H7 (cell line): ENCODE measurements around the gene ACTL7B. TPM values are rescaled to one million over a fixed set of nuclear protein-coding genes. Genes with fewer than 3 reads are reported as not detected.

Source experiments
- DNase-seq: peaks from one replicate; pipeline ENCODE4 v3.0.0; 2012
- H3K27me3 ChIP-seq: 2 replicates; pipeline ENCODE4 v1.6.0; 2011; ENCODE audit warnings: mild to moderate bottlenecking, low read length; ENCODE audit not compliant: control insufficient read depth, insufficient read depth
- H3K36me3 ChIP-seq: replicated peaks from 2 replicates; pipeline ENCODE4 v1.5.1; 2011; ENCODE audit warnings: low read length; ENCODE audit not compliant: control insufficient read depth, insufficient read depth
- H3K4me3 ChIP-seq: 2 replicates; pipeline ENCODE4 v1.5.1; 2011; ENCODE audit warnings: low read depth, mild to moderate bottlenecking, control low read depth, low read length, moderate library complexity; ENCODE audit not compliant: insufficient read depth
- total RNA-seq: library from RNA; depleted of rRNA; stranded (reverse); fragments of >200 nt; shearing (Covaris generic); gene quantifications from 2 replicates; pipeline ENCODE4 v1.2.3, GENCODE V29; 2014; rRNA removed

The ACTL7B gene
- total RNA-seq, 1 experiment from 2014 or later: not detected

DNA sequence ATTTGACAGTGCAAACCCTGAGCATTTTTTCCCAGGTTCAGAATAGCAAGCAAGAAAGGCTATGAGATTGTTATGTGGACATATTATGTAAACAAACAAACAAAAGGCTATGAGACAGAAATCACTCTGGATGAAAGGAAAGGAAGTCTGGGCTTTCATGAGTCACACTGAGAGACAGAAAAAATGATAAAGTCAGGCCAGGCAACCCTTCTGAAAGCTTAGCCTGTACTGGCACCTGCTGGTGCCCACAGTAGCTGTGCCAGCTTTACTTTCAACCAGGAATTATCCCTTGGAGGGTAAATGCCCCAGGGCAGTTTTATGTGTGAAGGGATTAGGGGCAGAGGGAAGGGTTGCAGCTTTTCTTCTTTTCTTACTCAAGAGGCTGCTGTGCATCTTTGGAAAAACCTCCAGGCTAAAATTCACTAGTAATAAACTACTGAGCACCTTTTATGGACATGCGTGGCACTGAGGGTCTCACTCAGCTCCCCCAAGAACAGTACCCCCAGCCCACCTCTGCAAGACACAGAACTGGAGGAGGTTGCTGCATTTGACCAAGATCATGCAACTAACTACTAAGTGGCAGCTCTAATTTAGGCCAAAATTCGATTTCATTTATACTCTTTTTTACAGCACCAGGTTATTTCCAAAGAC is 41.7 kb downstream of the ACTL7B start:
- Histone ChIP-seq H3K27me3 (no peaks in the 10 kb centered on the region), H3K36me3 (no peaks in the 10 kb centered on the region), H3K4me3 (no peak overlapping the region)
- DNase-seq: peak; percentile 9

DNA sequence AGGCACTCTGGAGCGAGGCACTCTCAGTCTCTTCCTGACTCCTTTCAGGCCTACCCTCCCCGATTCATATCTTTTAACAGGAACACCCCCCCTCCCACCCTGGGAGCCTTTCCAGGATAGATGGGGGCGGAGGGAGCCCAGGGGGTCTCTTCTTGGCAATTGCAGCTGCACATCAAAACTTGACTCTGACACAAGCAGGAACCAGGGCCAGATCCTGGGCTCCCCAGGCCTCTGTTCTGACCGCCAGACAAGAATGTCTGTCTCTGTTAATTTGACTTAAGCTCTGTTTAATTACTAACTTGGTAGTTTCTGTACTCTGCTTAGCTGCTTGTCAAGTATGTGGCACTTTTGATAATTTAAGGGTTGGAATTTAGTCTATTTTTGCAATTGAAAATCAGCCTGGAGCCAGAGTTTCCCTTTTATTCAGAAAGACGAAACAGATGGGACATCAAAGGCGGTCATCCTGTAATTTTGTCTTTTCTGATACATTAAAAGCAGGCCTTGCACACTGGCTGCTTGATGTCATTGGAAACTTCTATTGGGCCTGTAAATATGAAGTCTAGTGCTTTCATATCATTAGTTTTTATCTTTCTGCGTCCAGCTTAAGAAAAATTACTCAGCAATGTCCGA is 43.3 kb downstream of the ACTL7B start:
- Histone ChIP-seq H3K4me3 (no peak overlapping the region), H3K36me3 (no peaks in the 10 kb centered on the region), H3K27me3 (no peaks in the 10 kb centered on the region)
- no peak for DNase-seq

DNA sequence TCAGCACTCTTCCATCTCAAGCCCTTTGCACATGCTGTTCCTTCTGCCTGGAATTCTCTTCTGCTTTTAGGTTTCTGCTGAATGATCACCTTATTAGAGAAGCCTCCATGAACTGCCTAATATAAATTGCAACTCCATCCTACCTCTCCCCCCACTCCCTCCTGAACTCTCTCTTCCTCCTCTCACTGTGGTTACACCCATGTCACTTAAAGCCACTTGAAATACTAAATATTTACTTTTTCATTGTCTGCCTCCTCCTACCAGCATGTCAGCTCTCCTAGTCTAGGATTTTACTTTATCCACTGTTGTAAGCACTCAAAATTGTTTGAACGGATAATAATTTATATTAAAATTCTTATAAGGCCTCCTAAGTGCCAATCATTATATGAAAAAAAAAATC is 43.8 kb downstream of the ACTL7B start:
- Histone ChIP-seq H3K36me3 (no peaks in the 10 kb centered on the region), H3K27me3 (no peaks in the 10 kb centered on the region), H3K4me3 (no peak overlapping the region)
- no peak for DNase-seq

DNA sequence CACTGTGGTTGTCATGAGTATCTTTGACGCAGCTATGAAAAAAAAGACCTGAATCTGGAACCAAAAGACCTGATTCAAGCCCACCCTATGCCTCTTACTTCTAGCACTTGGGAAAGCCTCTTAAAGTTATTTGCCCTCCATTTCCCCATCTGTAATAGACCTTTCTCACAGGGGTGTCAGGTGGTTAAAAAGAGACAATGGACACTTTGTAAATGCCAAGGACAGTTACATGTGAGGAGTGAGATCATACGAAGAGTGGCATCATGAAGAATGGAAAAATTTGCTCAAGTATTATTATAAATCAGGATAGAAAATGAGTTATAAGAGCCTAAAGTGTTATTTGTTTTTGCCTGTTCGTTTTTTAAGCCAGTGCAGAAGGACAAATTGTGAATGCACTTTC is 46.5 kb downstream of the ACTL7B start:
- no peak for DNase-seq
- no peaks in the 10 kb centered on the region for H3K27me3 ChIP-seq

More for the DNA sequence above, 46.5 kb downstream of the ACTL7B start:
- Histone ChIP-seq H3K4me3 (no peak overlapping the region), H3K36me3 (no peaks in the 10 kb centered on the region)

Other genes starting within 250 kb of the ACTL7B start
- gene ACTL7A, start 6.3 kb upstream of the ACTL7B start, total RNA-seq: not detected in 2 replicates
- 28.7 and 28.9 TPM in 2 replicates for gene ELP1, start 78.1 kb upstream of the ACTL7B start, total RNA-seq
- gene ABITRAM, start 78.4 kb upstream of the ACTL7B start, total RNA-seq: 5.2 and 7.6 TPM in 2 replicates
- 73.6 and 81.0 TPM in 2 replicates for gene CTNNAL1, start 157.5 kb upstream of the ACTL7B start, total RNA-seq